ENCODE measurements around the gene OR52B2.

DNA sequence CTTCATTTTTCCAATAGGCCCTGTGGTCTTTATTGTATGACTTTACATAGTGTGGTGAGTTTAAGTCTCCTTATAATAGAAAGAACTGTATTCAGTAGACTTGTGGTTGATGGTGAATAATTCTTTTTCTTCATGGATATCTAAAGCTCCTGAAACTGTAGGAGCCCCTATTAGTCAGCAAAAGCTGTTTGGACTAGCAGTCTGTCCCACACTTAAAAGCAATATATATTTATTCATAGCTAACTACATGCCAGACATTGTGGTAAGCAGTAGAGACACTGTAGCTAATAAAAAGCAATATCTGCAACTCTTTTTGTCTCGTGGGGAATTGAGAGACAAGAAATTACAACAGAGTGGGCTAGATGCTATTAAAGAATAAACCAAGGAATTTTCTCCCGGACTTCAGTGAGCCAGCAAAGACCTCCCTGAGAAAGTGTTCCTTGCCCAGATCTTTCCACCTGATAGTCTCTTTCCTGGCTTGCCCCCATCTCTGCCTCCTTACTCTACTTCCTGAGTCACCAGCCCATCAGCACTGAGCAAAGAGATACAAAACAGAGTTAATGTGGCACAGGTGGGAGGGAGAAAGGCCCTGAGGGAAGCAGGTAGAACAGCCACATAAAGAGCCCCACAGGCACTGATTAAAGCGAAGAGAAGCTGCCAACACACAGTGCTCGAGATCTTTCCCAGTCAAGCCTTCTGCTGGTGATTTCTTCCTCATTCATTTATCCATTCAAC lies 27.5 kb upstream of the OR52B2 start:
- TF ChIP-seq, protein P1, sequence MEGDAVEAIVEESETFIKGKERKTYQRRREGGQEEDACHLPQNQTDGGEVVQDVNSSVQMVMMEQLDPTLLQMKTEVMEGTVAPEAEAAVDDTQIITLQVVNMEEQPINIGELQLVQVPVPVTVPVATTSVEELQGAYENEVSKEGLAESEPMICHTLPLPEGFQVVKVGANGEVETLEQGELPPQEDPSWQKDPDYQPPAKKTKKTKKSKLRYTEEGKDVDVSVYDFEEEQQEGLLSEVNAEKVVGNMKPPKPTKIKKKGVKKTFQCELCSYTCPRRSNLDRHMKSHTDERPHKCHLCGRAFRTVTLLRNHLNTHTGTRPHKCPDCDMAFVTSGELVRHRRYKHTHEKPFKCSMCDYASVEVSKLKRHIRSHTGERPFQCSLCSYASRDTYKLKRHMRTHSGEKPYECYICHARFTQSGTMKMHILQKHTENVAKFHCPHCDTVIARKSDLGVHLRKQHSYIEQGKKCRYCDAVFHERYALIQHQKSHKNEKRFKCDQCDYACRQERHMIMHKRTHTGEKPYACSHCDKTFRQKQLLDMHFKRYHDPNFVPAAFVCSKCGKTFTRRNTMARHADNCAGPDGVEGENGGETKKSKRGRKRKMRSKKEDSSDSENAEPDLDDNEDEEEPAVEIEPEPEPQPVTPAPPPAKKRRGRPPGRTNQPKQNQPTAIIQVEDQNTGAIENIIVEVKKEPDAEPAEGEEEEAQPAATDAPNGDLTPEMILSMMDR (IDR thresholded peaks at IDR 0.05; ENCODE audit: poor library complexity), result no peak
- TF ChIP-seq EZH2phosphoT487 (IDR thresholded peaks at IDR 0.05; ENCODE audit: low read depth, severe bottlenecking, unreplicated experiment) (no peak), EZH2 (IDR thresholded peaks at IDR 0.05; ENCODE audit: borderline replicate concordance) (no peak)

All from hepatocyte (in vitro differentiated cells).